HepG2 (cell line): Measurements from ENCODE around the gene GPS1. TPM values are rescaled to one million over a fixed set of nuclear protein-coding genes. Genes with fewer than 3 reads are reported as not detected.
A peak's percentile ranks its signal among the peaks of the same experiment; 100 is the strongest.

Experiments used
- ATM ChIP-seq: fragments of 450-650 bp; IDR thresholded peaks from 2 replicates; pipeline ENCODE4 v1.7.1; 2017; ENCODE audit warnings: mild to moderate bottlenecking, borderline replicate concordance
- ESRRA ChIP-seq: sonication (generic); formaldehyde crosslinking; IDR thresholded peaks from 2 replicates; pipeline ENCODE4 v1.5.1; 2020; ENCODE audit warnings: mild to moderate bottlenecking, low read depth, missing genetic modification reagents
- HDAC2 ChIP-seq: sonication (generic); formaldehyde crosslinking; IDR thresholded peaks from 2 replicates; pipeline ENCODE4 v1.4.0; 2020; ENCODE audit warnings: missing genetic modification reagents
- HES4 ChIP-seq: sonication (generic); formaldehyde crosslinking; IDR thresholded peaks from 2 replicates; pipeline ENCODE4 v1.9.0; 2021; ENCODE audit warnings: mild to moderate bottlenecking, missing genetic modification reagents, borderline replicate concordance
- MED1 ChIP-seq: sonication (generic); formaldehyde crosslinking; IDR thresholded peaks from 2 replicates; pipeline ENCODE4 v1.4.0; 2020; ENCODE audit warnings: missing genetic modification reagents
- MTA3 ChIP-seq: sonication (generic); formaldehyde crosslinking; IDR thresholded peaks from 2 replicates; pipeline ENCODE4 v1.4.0; 2020; ENCODE audit warnings: missing genetic modification reagents
- NR2F2 ChIP-seq: IDR thresholded peaks from 2 replicates; pipeline ENCODE4 v1.6.1; 2012; ENCODE audit warnings: low read depth, inconsistent platforms, borderline replicate concordance
- PITX1 ChIP-seq: sonication (generic); formaldehyde crosslinking; IDR thresholded peaks from 2 replicates; pipeline ENCODE4 v1.5.1; 2020; ENCODE audit warnings: mild to moderate bottlenecking, missing genetic modification reagents
- PPARG ChIP-seq: conservative IDR thresholded peaks from 2 replicates; pipeline ENCODE4 v1.6.1; 2016; ENCODE audit warnings: missing biosample characterization, missing genetic modification reagents
- SAFB2 ChIP-seq: sonication (generic); formaldehyde crosslinking; IDR thresholded peaks from 2 replicates; pipeline ENCODE4 v1.5.1; 2020; ENCODE audit warnings: missing genetic modification reagents, low read depth, mild to moderate bottlenecking, borderline replicate concordance
- SMAD1 ChIP-seq: sonication (generic); formaldehyde crosslinking; IDR thresholded peaks from 2 replicates; pipeline ENCODE4 v1.4.0; 2020; ENCODE audit warnings: missing genetic modification reagents, low read depth, mild to moderate bottlenecking, borderline replicate concordance
- ZFP62 ChIP-seq: sonication (generic); formaldehyde crosslinking; IDR thresholded peaks from 2 replicates; pipeline ENCODE4 v1.4.0; 2020; ENCODE audit warnings: missing genetic modification reagents
- ZFX ChIP-seq: sonication (generic); formaldehyde crosslinking; IDR thresholded peaks from 2 replicates; pipeline ENCODE4 v1.4.0; 2020; ENCODE audit warnings: mild to moderate bottlenecking, low read depth, missing genetic modification reagents, moderate library complexity
- ZNF17 ChIP-seq: sonication (generic); formaldehyde crosslinking; IDR thresholded peaks from 2 replicates; pipeline ENCODE4 v1.5.0; 2020; ENCODE audit warnings: mild to moderate bottlenecking, missing genetic modification reagents
- ZNF567 ChIP-seq: sonication (generic); formaldehyde crosslinking; IDR thresholded peaks from 2 replicates; pipeline ENCODE4 v1.8.1; 2023; ENCODE audit warnings: mild to moderate bottlenecking, missing genetic modification reagents, borderline replicate concordance
- ZNF816 ChIP-seq: sonication (generic); formaldehyde crosslinking; IDR thresholded peaks from 2 replicates; pipeline ENCODE4 v1.8.0; 2022; ENCODE audit warnings: missing genetic modification reagents, mild to moderate bottlenecking, borderline replicate concordance
- polyA plus RNA-seq, 8 experiments: library from polyadenylated mRNA; depleted of rRNA in 3 of 8; stranded (reverse) in 7 of 8; unstranded in 1 of 8; fragments of >200 nt; fragmentation: Illumina TruSeq in 4 of 8; extraction: Trizol in 4 of 8; gene quantifications; 2 replicates each; pipeline versions ENCODE4 v1.2.1 to v1.2.3, GENCODE V29; 2011 to 2016; ENCODE audit warnings: low read depth in 4 of 8, missing spikeins in 1 of 8, mixed read lengths in 1 of 8; ENCODE audit not compliant: insufficient read depth in 1 of 8
- total RNA-seq, 5 experiments: library from RNA; depleted of rRNA; stranded (reverse); fragments of >200 nt; fragmentation: Illumina TruSeq; extraction: Trizol; gene quantifications; 2 replicates each; pipeline ENCODE4 v1.2.3, GENCODE V29; 2016; ENCODE audit warnings: low read depth in 1 of 5
- TF ChIP-seq, protein P1 (sequence below): sonication (generic); formaldehyde crosslinking; IDR thresholded peaks from 2 replicates; pipeline ENCODE4 v1.8.1; 2022; ENCODE audit warnings: mild to moderate bottlenecking, missing genetic modification reagents
- TF ChIP-seq, protein P2 (sequence below): sonication (generic); formaldehyde crosslinking; IDR thresholded peaks from 2 replicates; pipeline ENCODE4 v1.4.0; 2020; ENCODE audit warnings: mild to moderate bottlenecking, missing genetic modification reagents
- TF ChIP-seq, protein P3 (sequence below): sonication (generic); formaldehyde crosslinking; conservative IDR thresholded peaks from 2 replicates; pipeline ENCODE4 v1.8.0; 2022; ENCODE audit warnings: missing genetic modification reagents
- TF ChIP-seq, protein P4 (sequence below), 2 experiments: sonication (generic) in 1 of 2; formaldehyde crosslinking in 1 of 2; IDR thresholded peaks; 2 replicates each; pipeline versions ENCODE4 v1.4.0 to v1.6.1; 2018 to 2020; ENCODE audit warnings: missing genetic modification reagents in 2 of 2, borderline replicate concordance in 1 of 2, low read depth in 1 of 2, mild to moderate bottlenecking in 1 of 2, missing biosample characterization in 1 of 2
- TF ChIP-seq, protein P5 (sequence below): sonication (generic); formaldehyde crosslinking; IDR thresholded peaks from 2 replicates; pipeline ENCODE4 v1.9.0; 2022; ENCODE audit warnings: missing genetic modification reagents, mild to moderate bottlenecking, borderline replicate concordance

GPS1 gene
- total and polyA plus RNA-seq, 2 of the 13 experiments (the other 11 are each of a cell fraction or from before 2014, with no cell fraction given), result 124 to 128 TPM

DNA sequence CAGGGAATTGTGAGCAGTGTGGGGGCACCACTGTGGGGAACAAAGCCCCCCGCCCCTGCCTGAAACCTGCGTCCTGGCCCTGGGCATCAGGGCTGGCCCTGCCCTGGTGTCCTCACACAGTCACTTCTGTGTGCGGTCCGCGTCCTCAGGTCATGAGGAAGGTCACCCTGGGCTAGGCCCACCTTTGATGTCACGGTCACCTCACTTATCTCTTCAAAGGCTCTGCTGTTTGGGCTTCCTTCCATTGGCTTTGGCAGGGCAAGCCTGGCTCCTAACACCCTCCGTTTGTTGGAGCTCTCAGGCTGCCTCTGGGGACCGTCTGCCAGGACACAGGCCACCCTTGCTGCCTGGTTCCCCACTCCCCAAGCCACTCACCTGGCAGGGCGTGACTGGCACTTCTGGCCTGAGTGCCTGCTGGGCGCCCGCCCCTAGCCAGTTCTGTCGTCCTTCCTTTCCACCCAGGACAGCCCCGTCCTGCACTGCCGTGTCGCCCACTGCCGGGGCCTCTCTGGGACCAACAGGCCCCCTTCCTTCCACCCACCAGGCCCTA is 37.9 kb upstream of the GPS1 start (continued):
- no peak for TF ChIP-seq HES4 (CRISPR knock-in tag)
- TF ChIP-seq, protein P1, sequence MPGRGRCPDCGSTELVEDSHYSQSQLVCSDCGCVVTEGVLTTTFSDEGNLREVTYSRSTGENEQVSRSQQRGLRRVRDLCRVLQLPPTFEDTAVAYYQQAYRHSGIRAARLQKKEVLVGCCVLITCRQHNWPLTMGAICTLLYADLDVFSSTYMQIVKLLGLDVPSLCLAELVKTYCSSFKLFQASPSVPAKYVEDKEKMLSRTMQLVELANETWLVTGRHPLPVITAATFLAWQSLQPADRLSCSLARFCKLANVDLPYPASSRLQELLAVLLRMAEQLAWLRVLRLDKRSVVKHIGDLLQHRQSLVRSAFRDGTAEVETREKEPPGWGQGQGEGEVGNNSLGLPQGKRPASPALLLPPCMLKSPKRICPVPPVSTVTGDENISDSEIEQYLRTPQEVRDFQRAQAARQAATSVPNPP, result no peak
- 0 out of 2 replicates have a peak, but pooled peaks have one; percentile 21 for TF ChIP-seq SMAD1 (CRISPR knock-in tag)
- TF ChIP-seq ESRRA (CRISPR knock-in tag), result peak; percentile 86; the same call in 1 of the 2 replicates
- no peak for TF ChIP-seq PPARG (CRISPR knock-in tag)
- TF ChIP-seq ZNF816 (CRISPR knock-in tag), result no peak
- TF ChIP-seq, protein P2, sequence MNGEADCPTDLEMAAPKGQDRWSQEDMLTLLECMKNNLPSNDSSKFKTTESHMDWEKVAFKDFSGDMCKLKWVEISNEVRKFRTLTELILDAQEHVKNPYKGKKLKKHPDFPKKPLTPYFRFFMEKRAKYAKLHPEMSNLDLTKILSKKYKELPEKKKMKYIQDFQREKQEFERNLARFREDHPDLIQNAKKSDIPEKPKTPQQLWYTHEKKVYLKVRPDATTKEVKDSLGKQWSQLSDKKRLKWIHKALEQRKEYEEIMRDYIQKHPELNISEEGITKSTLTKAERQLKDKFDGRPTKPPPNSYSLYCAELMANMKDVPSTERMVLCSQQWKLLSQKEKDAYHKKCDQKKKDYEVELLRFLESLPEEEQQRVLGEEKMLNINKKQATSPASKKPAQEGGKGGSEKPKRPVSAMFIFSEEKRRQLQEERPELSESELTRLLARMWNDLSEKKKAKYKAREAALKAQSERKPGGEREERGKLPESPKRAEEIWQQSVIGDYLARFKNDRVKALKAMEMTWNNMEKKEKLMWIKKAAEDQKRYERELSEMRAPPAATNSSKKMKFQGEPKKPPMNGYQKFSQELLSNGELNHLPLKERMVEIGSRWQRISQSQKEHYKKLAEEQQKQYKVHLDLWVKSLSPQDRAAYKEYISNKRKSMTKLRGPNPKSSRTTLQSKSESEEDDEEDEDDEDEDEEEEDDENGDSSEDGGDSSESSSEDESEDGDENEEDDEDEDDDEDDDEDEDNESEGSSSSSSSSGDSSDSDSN (CRISPR knock-in tag), result peak; percentile 41
- TF ChIP-seq ZFX (CRISPR knock-in tag), result peak; percentile 75
- peak; percentile 56; the same call in 1 of the 2 replicates for TF ChIP-seq PITX1 (CRISPR knock-in tag)
- TF ChIP-seq, protein P3, sequence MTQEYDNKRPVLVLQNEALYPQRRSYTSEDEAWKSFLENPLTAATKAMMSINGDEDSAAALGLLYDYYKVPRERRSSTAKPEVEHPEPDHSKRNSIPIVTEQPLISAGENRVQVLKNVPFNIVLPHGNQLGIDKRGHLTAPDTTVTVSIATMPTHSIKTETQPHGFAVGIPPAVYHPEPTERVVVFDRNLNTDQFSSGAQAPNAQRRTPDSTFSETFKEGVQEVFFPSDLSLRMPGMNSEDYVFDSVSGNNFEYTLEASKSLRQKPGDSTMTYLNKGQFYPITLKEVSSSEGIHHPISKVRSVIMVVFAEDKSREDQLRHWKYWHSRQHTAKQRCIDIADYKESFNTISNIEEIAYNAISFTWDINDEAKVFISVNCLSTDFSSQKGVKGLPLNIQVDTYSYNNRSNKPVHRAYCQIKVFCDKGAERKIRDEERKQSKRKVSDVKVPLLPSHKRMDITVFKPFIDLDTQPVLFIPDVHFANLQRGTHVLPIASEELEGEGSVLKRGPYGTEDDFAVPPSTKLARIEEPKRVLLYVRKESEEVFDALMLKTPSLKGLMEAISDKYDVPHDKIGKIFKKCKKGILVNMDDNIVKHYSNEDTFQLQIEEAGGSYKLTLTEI (CRISPR knock-in tag), result no peak
- TF ChIP-seq MTA3, result no peak
- 0 out of 2 replicates have a peak, but pooled peaks have one; percentile 46 for TF ChIP-seq SAFB2 (CRISPR knock-in tag)
- no peak for TF ChIP-seq ATM
- peak; percentile 79 for TF ChIP-seq MED1
- TF ChIP-seq, protein P4, sequence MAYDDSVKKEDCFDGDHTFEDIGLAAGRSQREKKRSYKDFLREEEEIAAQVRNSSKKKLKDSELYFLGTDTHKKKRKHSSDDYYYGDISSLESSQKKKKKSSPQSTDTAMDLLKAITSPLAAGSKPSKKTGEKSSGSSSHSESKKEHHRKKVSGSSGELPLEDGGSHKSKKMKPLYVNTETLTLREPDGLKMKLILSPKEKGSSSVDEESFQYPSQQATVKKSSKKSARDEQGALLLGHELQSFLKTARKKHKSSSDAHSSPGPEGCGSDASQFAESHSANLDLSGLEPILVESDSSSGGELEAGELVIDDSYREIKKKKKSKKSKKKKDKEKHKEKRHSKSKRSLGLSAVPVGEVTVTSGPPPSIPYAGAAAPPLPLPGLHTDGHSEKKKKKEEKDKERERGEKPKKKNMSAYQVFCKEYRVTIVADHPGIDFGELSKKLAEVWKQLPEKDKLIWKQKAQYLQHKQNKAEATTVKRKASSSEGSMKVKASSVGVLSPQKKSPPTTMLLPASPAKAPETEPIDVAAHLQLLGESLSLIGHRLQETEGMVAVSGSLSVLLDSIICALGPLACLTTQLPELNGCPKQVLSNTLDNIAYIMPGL (CRISPR knock-in tag; IDR thresholded peaks at IDR 0.05; ENCODE audit: borderline replicate concordance in 1 of 2, low read depth in 1 of 2), result no peak; a peak in 1 of 4 replicates
- TF ChIP-seq ZFP62 (CRISPR knock-in tag), result no peak
- TF ChIP-seq NR2F2, result peak; percentile 83
- TF ChIP-seq HDAC2 (CRISPR knock-in tag), result peak; percentile 68
- TF ChIP-seq ZNF567, result peak; percentile 41; the same call in 1 of the 2 replicates
- TF ChIP-seq, protein P5, sequence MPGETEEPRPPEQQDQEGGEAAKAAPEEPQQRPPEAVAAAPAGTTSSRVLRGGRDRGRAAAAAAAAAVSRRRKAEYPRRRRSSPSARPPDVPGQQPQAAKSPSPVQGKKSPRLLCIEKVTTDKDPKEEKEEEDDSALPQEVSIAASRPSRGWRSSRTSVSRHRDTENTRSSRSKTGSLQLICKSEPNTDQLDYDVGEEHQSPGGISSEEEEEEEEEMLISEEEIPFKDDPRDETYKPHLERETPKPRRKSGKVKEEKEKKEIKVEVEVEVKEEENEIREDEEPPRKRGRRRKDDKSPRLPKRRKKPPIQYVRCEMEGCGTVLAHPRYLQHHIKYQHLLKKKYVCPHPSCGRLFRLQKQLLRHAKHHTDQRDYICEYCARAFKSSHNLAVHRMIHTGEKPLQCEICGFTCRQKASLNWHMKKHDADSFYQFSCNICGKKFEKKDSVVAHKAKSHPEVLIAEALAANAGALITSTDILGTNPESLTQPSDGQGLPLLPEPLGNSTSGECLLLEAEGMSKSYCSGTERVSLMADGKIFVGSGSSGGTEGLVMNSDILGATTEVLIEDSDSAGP (CRISPR knock-in tag), result peak; percentile 34; the same call in 1 of the 2 replicates
- TF ChIP-seq ZNF17, result no peak
